SU-DHL-6 (cell line): ENCODE results near the gene PTPRK.
"Not testable (repeated sequence)": the region's sequence is repeated elsewhere in the genome, so short reads cannot be mapped to it uniquely, and the experiment has no call there.

Experiments used
- H2AFZ ChIP-seq: fragments of 200-600 bp; sonication (generic); 2 replicates; pipeline ENCODE4 v1.6.1; 2014; ENCODE audit warnings: low read depth, mild to moderate bottlenecking, moderate library complexity, mixed read lengths, antibody characterized with exemption, low read length; ENCODE audit not compliant: severe bottlenecking
- H3F3A ChIP-seq: fragments of 200-600 bp; shearing (Covaris generic); 2 replicates; pipeline ENCODE4 v1.6.0; 2016; ENCODE audit warnings: antibody characterized with exemption, mild to moderate bottlenecking; ENCODE audit not compliant: insufficient read depth
- H3K27ac ChIP-seq: fragments of 200-600 bp; sonication (generic); 2 replicates; pipeline ENCODE4 v1.5.1; 2016; ENCODE audit warnings: low read depth, mild to moderate bottlenecking, low read length, moderate library complexity, mixed read lengths
- H3K27me3 ChIP-seq: fragments of 200-600 bp; sonication (generic), shearing (Covaris generic); 2 replicates; pipeline ENCODE4 v1.6.0; 2014; ENCODE audit warnings: mild to moderate bottlenecking, low read length
- H3K36me3 ChIP-seq: fragments of 200-600 bp; sonication (generic); 2 replicates; pipeline ENCODE4 v1.6.1; 2014; ENCODE audit warnings: mild to moderate bottlenecking, low read length, mixed read lengths
- H3K4me2 ChIP-seq: fragments of 300-600, 200-600 bp; shearing (Covaris generic), sonication (generic); 2 replicates; pipeline ENCODE4 v1.6.0; 2014; ENCODE audit warnings: low read length, low read depth, mild to moderate bottlenecking; ENCODE audit not compliant: poor library complexity, severe bottlenecking
- H3K4me3 ChIP-seq: fragments of 200-600 bp; sonication (generic); 2 replicates; pipeline ENCODE4 v1.5.1; 2014; ENCODE audit warnings: antibody characterized with exemption, low read length, mild to moderate bottlenecking, mixed read lengths; ENCODE audit not compliant: insufficient read depth, poor library complexity, severe bottlenecking
- H3K79me2 ChIP-seq: fragments of 200-600 bp; sonication (generic); 2 replicates; pipeline ENCODE4 v1.6.1; 2014; ENCODE audit warnings: mild to moderate bottlenecking, low read length, moderate library complexity; ENCODE audit not compliant: insufficient read depth
- H3K9ac ChIP-seq: fragments of 200-600 bp; sonication (generic); 2 replicates; pipeline ENCODE4 v1.7.0; 2014; ENCODE audit warnings: mild to moderate bottlenecking, low read length
- H3K9me2 ChIP-seq: fragments of 200-600 bp; sonication (generic); replicated peaks from 2 replicates; pipeline ENCODE4 v1.6.1; 2014; ENCODE audit warnings: low read length; ENCODE audit not compliant: insufficient read depth
- H3K9me3 ChIP-seq: fragments of 200-600 bp; sonication (generic); 2 replicates; pipeline ENCODE4 v1.6.1; 2014; ENCODE audit warnings: low read length, mixed read lengths; ENCODE audit not compliant: insufficient read depth
- H4K20me1 ChIP-seq: fragments of 200-600 bp; sonication (generic); 2 replicates; pipeline ENCODE4 v1.6.1; 2014; ENCODE audit warnings: low read depth, mild to moderate bottlenecking, antibody characterized with exemption, low read length, moderate library complexity, mixed read lengths
- EZH2phosphoT487 ChIP-seq: fragments of 200-600 bp; sonication (generic), shearing (Covaris generic); conservative IDR thresholded peaks from 2 replicates; pipeline ENCODE4 v1.6.1; 2018; ENCODE audit warnings: mild to moderate bottlenecking, antibody characterized with exemption, low read length, moderate library complexity, mixed read lengths
- TF ChIP-seq, protein P1 (sequence below): fragments of 200-600 bp; sonication (generic); IDR thresholded peaks from one replicate; pipeline ENCODE4 v1.5.1; 2017; ENCODE audit warnings: antibody characterized with exemption, mild to moderate bottlenecking, low read length, moderate library complexity; ENCODE audit not compliant: insufficient read depth, poor library complexity, severe bottlenecking

The PTPRK gene

DNA sequence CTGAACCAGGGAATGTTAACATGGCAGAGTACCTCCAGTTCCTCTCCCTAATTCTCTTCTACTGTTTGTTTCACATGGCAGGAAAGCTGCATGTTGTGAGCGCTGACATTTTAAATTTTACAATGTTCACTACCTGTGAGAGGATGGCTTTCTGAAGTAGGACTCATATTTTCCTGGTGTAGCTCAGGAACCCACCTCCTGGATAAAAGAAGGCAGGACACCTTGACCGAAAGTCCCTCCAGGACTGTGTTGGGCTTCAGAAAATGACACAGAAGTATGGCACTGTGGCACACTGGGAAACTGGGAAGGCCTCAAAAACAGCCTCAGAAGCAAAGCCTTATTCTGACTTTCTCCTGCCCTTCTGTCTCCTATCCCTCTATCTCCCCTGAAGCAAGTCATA is 33.3 kb downstream of the PTPRK start:
- Histone ChIP-seq H3K9me2 (no peaks in the 10 kb centered on the region; the same call in 1 of the 2 replicates), H3K27me3 (no peaks in the 10 kb centered on the region), H3K27ac (no peak overlapping the region), H3F3A (no peaks in the 10 kb centered on the region), H3K4me2 (no peak overlapping the region), H3K79me2 (no peaks in the 10 kb centered on the region), H3K36me3 (no peaks in the 10 kb centered on the region), H4K20me1 (no peaks in the 10 kb centered on the region), H2AFZ (no peak overlapping the region), H3K9ac (no peak overlapping the region), H3K9me3 (no peaks in the 10 kb centered on the region), H3K4me3 (no peak overlapping the region)
- TF ChIP-seq, protein P1, sequence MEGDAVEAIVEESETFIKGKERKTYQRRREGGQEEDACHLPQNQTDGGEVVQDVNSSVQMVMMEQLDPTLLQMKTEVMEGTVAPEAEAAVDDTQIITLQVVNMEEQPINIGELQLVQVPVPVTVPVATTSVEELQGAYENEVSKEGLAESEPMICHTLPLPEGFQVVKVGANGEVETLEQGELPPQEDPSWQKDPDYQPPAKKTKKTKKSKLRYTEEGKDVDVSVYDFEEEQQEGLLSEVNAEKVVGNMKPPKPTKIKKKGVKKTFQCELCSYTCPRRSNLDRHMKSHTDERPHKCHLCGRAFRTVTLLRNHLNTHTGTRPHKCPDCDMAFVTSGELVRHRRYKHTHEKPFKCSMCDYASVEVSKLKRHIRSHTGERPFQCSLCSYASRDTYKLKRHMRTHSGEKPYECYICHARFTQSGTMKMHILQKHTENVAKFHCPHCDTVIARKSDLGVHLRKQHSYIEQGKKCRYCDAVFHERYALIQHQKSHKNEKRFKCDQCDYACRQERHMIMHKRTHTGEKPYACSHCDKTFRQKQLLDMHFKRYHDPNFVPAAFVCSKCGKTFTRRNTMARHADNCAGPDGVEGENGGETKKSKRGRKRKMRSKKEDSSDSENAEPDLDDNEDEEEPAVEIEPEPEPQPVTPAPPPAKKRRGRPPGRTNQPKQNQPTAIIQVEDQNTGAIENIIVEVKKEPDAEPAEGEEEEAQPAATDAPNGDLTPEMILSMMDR: no peak
- TF ChIP-seq EZH2phosphoT487: no peak

DNA sequence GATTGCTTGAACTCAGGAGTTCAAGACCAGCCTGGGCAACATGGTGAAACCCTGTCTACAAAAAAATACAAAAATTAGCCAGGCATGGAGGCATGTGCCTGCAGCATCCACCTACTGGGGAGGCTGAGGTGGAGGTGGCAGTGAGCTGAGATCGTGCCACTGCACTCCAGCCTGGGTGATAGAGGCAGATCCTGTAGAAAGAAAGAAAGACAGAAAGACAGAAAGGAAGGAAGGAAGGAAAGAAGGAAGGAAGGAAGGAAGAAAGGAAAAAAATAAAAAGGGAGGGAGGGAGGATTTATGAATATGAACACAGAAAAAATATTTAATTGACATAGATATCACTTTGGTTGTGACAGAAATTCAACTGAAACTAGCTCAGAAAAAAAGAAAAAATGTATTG is 33.8 kb downstream of the PTPRK start:
- H3K9ac ChIP-seq, H3K79me2 ChIP-seq, H3K9me2 ChIP-seq, H3K9me3 ChIP-seq, H3K27me3 ChIP-seq, H3K4me3 ChIP-seq, H3F3A ChIP-seq, H2AFZ ChIP-seq, H3K36me3 ChIP-seq, H4K20me1 ChIP-seq, H3K27ac ChIP-seq, H3K4me2 ChIP-seq: not testable (repeated sequence)

DNA sequence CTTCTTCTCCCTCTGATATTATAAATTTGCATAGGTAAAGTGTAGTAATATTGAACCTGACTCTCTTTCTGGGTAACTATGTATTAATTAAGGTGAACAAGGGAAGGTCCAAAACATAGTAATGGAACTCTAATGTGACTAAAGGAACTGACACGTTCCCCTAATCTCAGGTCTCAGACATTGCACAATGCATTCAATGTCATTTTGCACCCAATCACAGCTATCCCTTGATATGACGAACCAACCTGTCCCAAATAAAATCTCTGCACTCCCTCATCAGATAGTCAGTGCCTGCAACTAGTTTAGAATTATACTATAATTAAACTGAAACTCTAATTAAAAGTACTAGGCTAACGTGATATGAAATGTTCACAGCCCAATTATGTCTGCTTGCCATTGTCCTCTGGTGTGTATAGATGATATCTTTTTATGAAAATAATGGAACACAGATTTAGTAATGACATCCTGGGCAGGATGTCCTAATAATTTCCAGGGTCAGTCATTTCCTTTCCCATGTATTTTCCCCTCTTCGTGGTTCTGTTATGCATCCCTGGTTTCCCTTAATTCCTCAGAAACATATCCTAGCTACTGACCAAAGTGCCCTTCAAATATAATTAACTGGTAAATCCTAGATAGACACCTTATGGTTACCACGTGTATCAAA is 36.8 kb downstream of the PTPRK start:
- Histone ChIP-seq H3K9me2 (no peaks in the 10 kb centered on the region; the same call in 1 of the 2 replicates), H3K9ac (no peak overlapping the region), H3K36me3 (no peaks in the 10 kb centered on the region), H4K20me1 (no peaks in the 10 kb centered on the region), H3K4me2 (no peak overlapping the region), H3K9me3 (no peaks in the 10 kb centered on the region), H3F3A (no peaks in the 10 kb centered on the region), H3K79me2 (no peaks in the 10 kb centered on the region), H3K4me3 (no peak overlapping the region), H3K27ac (no peak overlapping the region), H3K27me3 (no peaks in the 10 kb centered on the region), H2AFZ (no peak overlapping the region)
- TF ChIP-seq, protein P1: no peak
- TF ChIP-seq EZH2phosphoT487: no peak

DNA sequence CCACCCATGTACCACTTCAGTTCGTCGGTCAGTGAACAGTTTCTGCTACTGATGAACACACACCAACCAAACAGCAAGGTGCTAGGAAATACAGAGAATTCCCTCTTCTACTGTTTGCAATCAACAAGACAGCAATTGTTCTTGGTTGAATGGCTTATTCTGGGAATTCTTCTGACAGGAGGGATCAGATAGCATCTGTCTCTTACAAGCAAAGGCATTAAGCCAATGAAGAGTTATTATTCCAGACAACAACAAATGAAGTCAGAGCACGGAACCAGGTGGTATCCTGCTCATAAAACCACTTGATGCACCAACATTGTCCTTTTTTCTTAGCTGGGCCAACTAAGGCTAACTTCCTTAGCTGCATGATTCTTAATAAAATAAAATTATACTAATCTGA is 37.8 kb downstream of the PTPRK start:
- Histone ChIP-seq H3K79me2 (no peaks in the 10 kb centered on the region), H3K27ac (no peak overlapping the region), H3K9me3 (no peaks in the 10 kb centered on the region), H4K20me1 (no peaks in the 10 kb centered on the region), H3K9ac (no peak overlapping the region), H3K4me3 (no peak overlapping the region), H3K36me3 (no peaks in the 10 kb centered on the region), H2AFZ (no peak overlapping the region), H3K27me3 (no peaks in the 10 kb centered on the region), H3K4me2 (no peak overlapping the region), H3K9me2 (no peaks in the 10 kb centered on the region; the same call in 1 of the 2 replicates), H3F3A (no peaks in the 10 kb centered on the region)
- TF ChIP-seq, protein P1: no peak
- TF ChIP-seq EZH2phosphoT487: no peak
